Smooth muscle cell (in vitro differentiated cells): ENCODE data around the gene RENBP. TPM values are rescaled to one million over a fixed set of nuclear protein-coding genes. Genes with fewer than 3 reads are reported as not detected.

Experiments used
- DNase-seq: peaks from one replicate; lab custom pipeline; 2025; ENCODE audit not compliant: unreplicated experiment; lab: John Stamatoyannopoulos, UW
- H2AFZ ChIP-seq: fragments of 200-600 bp; sonication (generic); 2 replicates; pipeline ENCODE4 v1.6.0; 2016; ENCODE audit warnings: antibody characterized with exemption, low read depth, mild to moderate bottlenecking
- H3F3A ChIP-seq: fragments of 200-600 bp; sonication (generic); 2 replicates; pipeline ENCODE4 v1.6.0; 2017; ENCODE audit warnings: antibody characterized with exemption, low read depth
- H3K27ac ChIP-seq: fragments of 200-600 bp; sonication (generic); 2 replicates; pipeline ENCODE4 v1.5.1; 2016; ENCODE audit warnings: low read depth, mild to moderate bottlenecking
- H3K27me3 ChIP-seq: fragments of 200-600 bp; sonication (generic); 2 replicates; pipeline ENCODE4 v1.6.1; 2016; ENCODE audit warnings: low read depth, mild to moderate bottlenecking
- H3K36me3 ChIP-seq: fragments of 200-600 bp; sonication (generic); 2 replicates; pipeline ENCODE4 v1.5.1; 2016; ENCODE audit warnings: low read depth
- H3K4me1 ChIP-seq: fragments of 200-600 bp; sonication (generic); 2 replicates; pipeline ENCODE4 v1.5.1; 2016; ENCODE audit warnings: low read depth
- H3K4me2 ChIP-seq: fragments of 200-600 bp; sonication (generic); 2 replicates; pipeline ENCODE4 v1.6.0; 2016; ENCODE audit warnings: mild to moderate bottlenecking
- H3K4me3 ChIP-seq: fragments of 200-600 bp; sonication (generic); 2 replicates; pipeline ENCODE4 v1.5.1; 2016; ENCODE audit warnings: mild to moderate bottlenecking
- H3K79me2 ChIP-seq: fragments of 200-600 bp; sonication (generic); 2 replicates; pipeline ENCODE4 v1.6.0; 2016; ENCODE audit warnings: low read depth, mild to moderate bottlenecking
- H3K9ac ChIP-seq: fragments of 200-600 bp; sonication (generic); 2 replicates; pipeline ENCODE4 v1.6.0; 2016; ENCODE audit warnings: low read depth
- H3K9me3 ChIP-seq: fragments of 200-600 bp; sonication (generic); replicated peaks from 2 replicates; pipeline ENCODE4 v1.5.1; 2016; ENCODE audit warnings: low read depth
- H4K20me1 ChIP-seq: fragments of 200-600 bp; sonication (generic); 2 replicates; pipeline ENCODE4 v1.6.0; 2016; ENCODE audit warnings: low read depth
- CTCF ChIP-seq: fragments of 200-600 bp; sonication (generic); IDR thresholded peaks from 2 replicates; pipeline ENCODE4 v1.5.1; 2017; ENCODE audit warnings: borderline replicate concordance, mild to moderate bottlenecking, antibody characterized with exemption; ENCODE audit not compliant: insufficient read depth, poor library complexity, severe bottlenecking
- WGBS: methylation state at CpG from one replicate; pipeline ENCODE4 v1.1.7; 2016; ENCODE audit warnings: low lambda C conversion rate; 5-methylcytosine and 5-hydroxymethylcytosine counted together
- polyA plus RNA-seq: library from polyadenylated mRNA; unstranded; fragments of >200 nt; fragmentation: Nextera tagmentation; extraction: Ambion mirVana; gene quantifications from 2 replicates; pipeline ENCODE4 v1.2.1, GENCODE V29; 2016
- total RNA-seq: library from RNA; depleted of rRNA; stranded (reverse); fragments of >200 nt; gene quantifications from 2 replicates; pipeline ENCODE4 v1.2.3, GENCODE V29; 2014

RENBP gene
- total and polyA plus RNA-seq, 2 experiments from 2014 or later: 0.11 TPM; not detected in 1

DNA sequence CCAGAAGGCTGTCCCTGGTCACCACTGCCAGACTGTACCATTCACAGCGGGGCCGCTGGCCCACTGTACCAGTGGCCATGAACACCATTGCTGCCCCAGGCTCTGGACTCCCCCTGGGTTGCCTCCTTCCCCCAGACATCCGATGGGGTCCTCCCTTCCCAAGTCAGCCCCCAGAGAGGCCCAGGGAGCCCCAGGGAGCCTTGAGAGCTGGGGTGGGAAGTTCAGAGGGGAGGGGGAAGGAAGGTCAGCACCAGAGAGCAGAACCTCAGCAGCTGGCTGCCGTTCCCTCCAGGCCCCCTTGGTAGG, 17.9 kb downstream of the RENBP start:
- Histone ChIP-seq H3K79me2 (no peaks in the 10 kb centered on the region), H3K9me3 (no peaks in the 10 kb centered on the region), H2AFZ (no peak overlapping the region), H3K4me2 (peak overlapping the region; percentile 87), H3K27ac (peak overlapping the region; percentile 49), H3F3A (no peaks in the 10 kb centered on the region), H3K4me1 (no peaks in the 10 kb centered on the region), H3K9ac (no peak overlapping the region), H3K27me3 (no peaks in the 10 kb centered on the region), H4K20me1 (no peaks in the 10 kb centered on the region), H3K36me3 (no peaks in the 10 kb centered on the region), H3K4me3 (no peak overlapping the region)
- TF ChIP-seq CTCF: no peak
- DNase-seq: no peak
- WGBS: 37% methylated on average over 4 of the region's 4 CpGs

GRCh38 chrX:153925739-153926551, 18.5 kb downstream of the RENBP start, which contains the start of gene ARHGAP4:
Gene ARHGAP4 (minus strand): TSS chrX:153926264. CDS start chrX:153926202, 62 bp downstream.
- H3F3A ChIP-seq: no peaks in the 10 kb centered on the region
- no peaks in the 10 kb centered on the region for H3K79me2 ChIP-seq
- no peak within 1 kb of the TSS for H2AFZ ChIP-seq
- H3K36me3 ChIP-seq: no peaks in the 10 kb centered on the region
- H4K20me1 ChIP-seq: no peaks in the 10 kb centered on the region
- no peaks in the 10 kb centered on the region for H3K9me3 ChIP-seq
- DNase-seq: no peak
- H3K9ac ChIP-seq: no peak within 1 kb of the TSS
- H3K27me3 ChIP-seq: no peaks in the 10 kb centered on the region
- H3K4me1 ChIP-seq: no peaks in the 10 kb centered on the region
- H3K4me2 ChIP-seq: peak within 1 kb of the TSS; percentile 87
- H3K4me3 ChIP-seq: peak within 1 kb of the TSS; percentile 20
- H3K27ac ChIP-seq: peak within 1 kb of the TSS; percentile 49
- WGBS: 40% methylated on average over 25 of the region's 59 CpGs
- TF ChIP-seq CTCF: no peak

DNA sequence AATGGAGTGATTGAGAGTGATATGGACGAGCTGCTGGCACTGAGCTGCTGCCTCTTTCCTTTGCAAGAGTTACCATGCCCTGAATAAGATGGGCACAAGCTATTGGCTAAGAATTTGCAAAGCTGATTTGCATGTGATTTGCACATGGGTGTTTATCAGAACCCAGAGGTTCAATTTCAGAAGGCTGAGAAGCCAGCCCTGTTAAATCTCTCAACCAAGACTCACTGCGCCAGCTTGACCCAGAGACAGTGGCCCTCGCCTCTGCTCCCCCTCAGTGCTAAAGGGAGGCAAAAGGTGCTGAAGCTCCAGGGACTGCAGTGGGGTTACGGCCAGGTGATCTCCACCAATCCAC, 19.1 kb downstream of the RENBP start:
- Histone ChIP-seq H4K20me1 (no peaks in the 10 kb centered on the region), H2AFZ (no peak overlapping the region), H3F3A (no peaks in the 10 kb centered on the region), H3K27me3 (no peaks in the 10 kb centered on the region), H3K27ac (no peak overlapping the region), H3K9ac (no peak overlapping the region), H3K4me2 (peak overlapping the region; percentile 87), H3K4me1 (no peaks in the 10 kb centered on the region), H3K4me3 (peak overlapping the region; percentile 20), H3K9me3 (no peaks in the 10 kb centered on the region), H3K36me3 (no peaks in the 10 kb centered on the region), H3K79me2 (no peaks in the 10 kb centered on the region)
- DNase-seq: no peak
- no peak for TF ChIP-seq CTCF
- 86% methylated on average over 4 of the region's 4 CpGs for WGBS
